ENCODE measurements around the gene UNC13C. TPM values are rescaled to one million over a fixed set of nuclear protein-coding genes. Genes with fewer than 3 reads are reported as not detected.
A peak's percentile ranks its signal among the peaks of the same experiment; 100 is the strongest.

The UNC13C gene
- total and polyA plus RNA-seq, 10 of the 15 experiments (the other 5 are each of a cell fraction or from before 2014, with no cell fraction given): 9.9 to 81.3 (median 25.0) TPM

DNA sequence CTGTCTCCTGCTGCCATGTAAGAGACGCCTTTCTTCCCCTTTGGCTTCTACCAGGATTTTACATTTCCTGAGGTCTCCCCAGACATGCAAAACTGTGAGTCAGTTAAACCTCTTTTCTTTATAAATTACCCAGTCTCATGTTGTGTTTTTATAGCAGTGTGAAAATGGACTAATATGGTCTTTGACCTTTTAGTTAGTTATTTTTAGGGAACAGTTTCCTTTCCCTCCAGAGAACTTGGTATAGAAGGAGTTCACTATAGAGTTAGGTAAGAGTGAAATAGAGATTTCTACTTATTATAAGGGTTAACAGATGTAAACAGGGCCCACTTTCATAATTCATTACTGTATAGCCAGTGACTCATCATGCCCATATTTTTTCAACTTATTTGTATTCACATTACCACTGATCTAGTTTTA lies 170.9 kb downstream of the UNC13C start (continued):
- TF ChIP-seq NKRF (conservative IDR thresholded peaks at IDR 0.05) (no peak), RB1 (IDR thresholded peaks at IDR 0.05; ENCODE audit: borderline replicate concordance) (no peak), SRF (IDR thresholded peaks at IDR 0.05; ENCODE audit: low read depth in 2 of 2, low read length in 2 of 2) (no peak), ASH2L (IDR thresholded peaks at IDR 0.05; ENCODE audit: borderline replicate concordance, low read depth) (no peak), POLR2AphosphoS5 (IDR thresholded peaks at IDR 0.05; ENCODE audit: low read length) (no peak), ZNF207 (IDR thresholded peaks at IDR 0.05; ENCODE audit: borderline replicate concordance) (no peak), CBFB (IDR thresholded peaks at IDR 0.05; ENCODE audit: low read depth) (no peak), REST (IDR thresholded peaks at IDR 0.05; ENCODE audit: low read depth, low read length) (no peak), BHLHE40 (IDR thresholded peaks at IDR 0.05; ENCODE audit: borderline replicate concordance in 1 of 2, low read depth in 2 of 2, low read length in 1 of 2) (peak in 1 of 2 experiments; percentile 11; a peak in 1 of 4 replicates), NFYB (IDR thresholded peaks at IDR 0.05; ENCODE audit: insufficient read depth, low read depth, low read length) (no peak), IKZF2 (IDR thresholded peaks at IDR 0.05) (peak; percentile 55 to 61; a peak in 2 of 4 replicates), MEF2B (IDR thresholded peaks at IDR 0.05; ENCODE audit: partially characterized antibody, poor library complexity, severe bottlenecking) (peak; percentile 34), E4F1 (IDR thresholded peaks at IDR 0.05; ENCODE audit: borderline replicate concordance, partially characterized antibody) (no peak)
- TF ChIP-seq, protein P1, sequence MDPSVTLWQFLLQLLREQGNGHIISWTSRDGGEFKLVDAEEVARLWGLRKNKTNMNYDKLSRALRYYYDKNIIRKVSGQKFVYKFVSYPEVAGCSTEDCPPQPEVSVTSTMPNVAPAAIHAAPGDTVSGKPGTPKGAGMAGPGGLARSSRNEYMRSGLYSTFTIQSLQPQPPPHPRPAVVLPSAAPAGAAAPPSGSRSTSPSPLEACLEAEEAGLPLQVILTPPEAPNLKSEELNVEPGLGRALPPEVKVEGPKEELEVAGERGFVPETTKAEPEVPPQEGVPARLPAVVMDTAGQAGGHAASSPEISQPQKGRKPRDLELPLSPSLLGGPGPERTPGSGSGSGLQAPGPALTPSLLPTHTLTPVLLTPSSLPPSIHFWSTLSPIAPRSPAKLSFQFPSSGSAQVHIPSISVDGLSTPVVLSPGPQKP (IDR thresholded peaks at IDR 0.05; ENCODE audit: low read depth, low read length): no peak
- TF ChIP-seq, protein P2, sequence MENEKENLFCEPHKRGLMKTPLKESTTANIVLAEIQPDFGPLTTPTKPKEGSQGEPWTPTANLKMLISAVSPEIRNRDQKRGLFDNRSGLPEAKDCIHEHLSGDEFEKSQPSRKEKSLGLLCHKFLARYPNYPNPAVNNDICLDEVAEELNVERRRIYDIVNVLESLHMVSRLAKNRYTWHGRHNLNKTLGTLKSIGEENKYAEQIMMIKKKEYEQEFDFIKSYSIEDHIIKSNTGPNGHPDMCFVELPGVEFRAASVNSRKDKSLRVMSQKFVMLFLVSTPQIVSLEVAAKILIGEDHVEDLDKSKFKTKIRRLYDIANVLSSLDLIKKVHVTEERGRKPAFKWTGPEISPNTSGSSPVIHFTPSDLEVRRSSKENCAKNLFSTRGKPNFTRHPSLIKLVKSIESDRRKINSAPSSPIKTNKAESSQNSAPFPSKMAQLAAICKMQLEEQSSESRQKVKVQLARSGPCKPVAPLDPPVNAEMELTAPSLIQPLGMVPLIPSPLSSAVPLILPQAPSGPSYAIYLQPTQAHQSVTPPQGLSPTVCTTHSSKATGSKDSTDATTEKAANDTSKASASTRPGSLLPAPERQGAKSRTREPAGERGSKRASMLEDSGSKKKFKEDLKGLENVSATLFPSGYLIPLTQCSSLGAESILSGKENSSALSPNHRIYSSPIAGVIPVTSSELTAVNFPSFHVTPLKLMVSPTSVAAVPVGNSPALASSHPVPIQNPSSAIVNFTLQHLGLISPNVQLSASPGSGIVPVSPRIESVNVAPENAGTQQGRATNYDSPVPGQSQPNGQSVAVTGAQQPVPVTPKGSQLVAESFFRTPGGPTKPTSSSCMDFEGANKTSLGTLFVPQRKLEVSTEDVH (IDR thresholded peaks at IDR 0.05; ENCODE audit: low read depth, partially characterized antibody): no peak

Data from GM12878 (cell line).